ENCODE data around the gene CLDN4. TPM values are rescaled to one million over a fixed set of nuclear protein-coding genes. Genes with fewer than 3 reads are reported as not detected.

CLDN4 gene
- total and polyA plus RNA-seq, 4 donors: 0.37 to 2.0 (median 1.3) TPM

DNA sequence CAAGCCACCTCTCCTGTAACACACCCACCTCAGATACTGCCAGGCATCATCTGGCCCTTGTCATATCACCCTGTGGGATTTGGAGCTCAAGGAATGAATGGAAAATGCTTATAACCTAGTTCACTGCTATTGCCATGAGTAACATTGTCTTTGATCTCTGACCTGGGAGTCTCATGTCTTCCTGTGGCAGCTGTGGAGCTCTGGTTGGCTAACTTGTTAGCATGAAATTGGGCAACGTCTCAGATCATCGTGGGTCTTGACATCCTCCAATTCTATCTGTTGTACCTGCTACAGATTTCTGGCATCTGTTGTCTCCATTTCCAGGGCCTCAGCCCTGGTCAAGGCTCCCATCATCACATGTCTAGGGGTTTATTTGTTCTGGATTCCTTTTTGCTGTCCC is 28.0 kb downstream of the CLDN4 start:
- Histone ChIP-seq H3K4me1 (ENCODE audit: control insufficient read depth in 4 of 4, insufficient read depth in 4 of 4, low read length in 3 of 4) (peaks cover 0 to 8% (median 5%) of the 10 kb centered on the region in 4 donors), H3K9ac (ENCODE audit: low read depth in 1 of 2, low read length in 2 of 2) (no peak overlapping the region), H3K4me3 (ENCODE audit: low read depth in 1 of 3, low read length in 3 of 3) (no peak overlapping the region), H3K9me3 (ENCODE audit: control insufficient read depth in 4 of 4, low read length in 3 of 4) (no peaks in the 10 kb centered on the region), H3K36me3 (ENCODE audit: control insufficient read depth in 4 of 4, insufficient read depth in 3 of 4, low read depth in 1 of 4, low read length in 3 of 4) (no peaks in the 10 kb centered on the region), H3K27ac (ENCODE audit: low read depth in 1 of 2, low read length in 2 of 2) (no peak overlapping the region), H3K27me3 (ENCODE audit: control insufficient read depth in 4 of 4, insufficient read depth in 4 of 4, low read length in 3 of 4) (no peaks in the 10 kb centered on the region)
- WGBS: 72% methylated on average over 2 of the region's 2 CpGs
- no peak for DNase-seq (ENCODE audit: low spot score)
- no peak for TF ChIP-seq RAD21 (IDR thresholded peaks at IDR 0.05)
- TF ChIP-seq RXRA (IDR thresholded peaks at IDR 0.05): no peak

- H3K9me3 ChIP-seq (ENCODE audit: control insufficient read depth in 4 of 4, low read length in 3 of 4): no peaks in the 10 kb centered on the region
- no peaks in the 10 kb centered on the region for H3K27me3 ChIP-seq (ENCODE audit: control insufficient read depth in 4 of 4, insufficient read depth in 4 of 4, low read length in 3 of 4)
- no peak within 1 kb of the TSS for H3K4me3 ChIP-seq (ENCODE audit: low read depth in 1 of 3, low read length in 3 of 3)
- no peak for DNase-seq (ENCODE audit: low spot score)
- H3K36me3 ChIP-seq (ENCODE audit: control insufficient read depth in 4 of 4, insufficient read depth in 3 of 4, low read depth in 1 of 4, low read length in 3 of 4): no peaks in the 10 kb centered on the region
- TF ChIP-seq TAF1 (conservative IDR thresholded peaks at IDR 0.05) (no peak), RAD21 (IDR thresholded peaks at IDR 0.05) (no peak), NR2F2 (IDR thresholded peaks at IDR 0.05) (no peak), ZBTB33 (IDR thresholded peaks at IDR 0.05) (no peak), FOXA1 (IDR thresholded peaks at IDR 0.05) (no peak), GABPA (IDR thresholded peaks at IDR 0.05 in 1 of 2, conservative IDR thresholded peaks at IDR 0.05 in 1 of 2) (no peak), HNF4G (IDR thresholded peaks at IDR 0.05) (no peak)
- TF ChIP-seq, protein P1, sequence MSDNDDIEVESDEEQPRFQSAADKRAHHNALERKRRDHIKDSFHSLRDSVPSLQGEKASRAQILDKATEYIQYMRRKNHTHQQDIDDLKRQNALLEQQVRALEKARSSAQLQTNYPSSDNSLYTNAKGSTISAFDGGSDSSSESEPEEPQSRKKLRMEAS (IDR thresholded peaks at IDR 0.05): no peak
- WGBS: 95% methylated on average over 11 of the region's 11 CpGs
- no peak within 1 kb of the TSS for H3K9ac ChIP-seq (ENCODE audit: low read depth in 1 of 2, low read length in 2 of 2)
- H3K4me1 ChIP-seq (ENCODE audit: control insufficient read depth in 4 of 4, insufficient read depth in 4 of 4, low read length in 3 of 4): peaks cover 0 to 3% (median 2%) of the 10 kb centered on the region in 4 donors
- H3K27ac ChIP-seq (ENCODE audit: low read depth in 1 of 2, low read length in 2 of 2): no peak within 1 kb of the TSS
Measured at GRCh38 chr7:73860859-73861258, 30.1 kb downstream of the CLDN4 start, which contains the start of gene TMEM270. TSS of gene TMEM270 (plus strand) at chr7:73861159. CDS start at chr7:73861195, 36 bp downstream.

DNA sequence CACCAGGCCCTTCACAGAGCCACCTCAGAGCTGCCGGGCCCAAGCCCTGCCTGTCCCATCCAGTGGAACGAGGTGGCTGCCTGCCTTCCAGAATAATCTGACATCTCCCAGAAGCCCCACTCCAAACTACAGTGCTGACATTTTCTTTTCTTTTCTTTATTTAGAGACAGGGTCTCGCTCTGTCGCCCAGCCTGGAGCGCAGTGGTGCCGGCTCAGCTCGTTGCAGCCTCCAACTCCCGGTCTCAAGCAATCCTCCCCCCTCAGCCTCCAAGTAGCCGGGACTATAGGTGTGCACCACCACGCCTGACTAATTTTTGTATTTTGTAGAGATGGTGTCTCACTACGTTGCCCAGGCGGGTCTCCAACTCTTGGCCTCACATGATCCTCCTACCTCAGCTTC is 30.5 kb downstream of the CLDN4 start:
- Histone ChIP-seq H3K36me3 (ENCODE audit: control insufficient read depth in 4 of 4, insufficient read depth in 3 of 4, low read depth in 1 of 4, low read length in 3 of 4) (no peaks in the 10 kb centered on the region), H3K27ac (ENCODE audit: low read depth in 1 of 2, low read length in 2 of 2) (no peak overlapping the region), H3K4me3 (ENCODE audit: low read depth in 1 of 3, low read length in 3 of 3) (no peak overlapping the region), H3K9ac (ENCODE audit: low read depth in 1 of 2, low read length in 2 of 2) (no peak overlapping the region), H3K27me3 (ENCODE audit: control insufficient read depth in 4 of 4, insufficient read depth in 4 of 4, low read length in 3 of 4) (no peaks in the 10 kb centered on the region), H3K4me1 (ENCODE audit: control insufficient read depth in 4 of 4, insufficient read depth in 4 of 4, low read length in 3 of 4) (no peaks in the 10 kb centered on the region), H3K9me3 (ENCODE audit: control insufficient read depth in 4 of 4, low read length in 3 of 4) (no peaks in the 10 kb centered on the region)
- DNase-seq (ENCODE audit: low spot score): no peak
- TF ChIP-seq SP1 (IDR thresholded peaks at IDR 0.05) (no peak), GABPA (IDR thresholded peaks at IDR 0.05 in 1 of 2, conservative IDR thresholded peaks at IDR 0.05 in 1 of 2) (no peak), JUND (IDR thresholded peaks at IDR 0.05) (no peak), HNF4G (IDR thresholded peaks at IDR 0.05) (no peak)
- TF ChIP-seq, protein P2, sequence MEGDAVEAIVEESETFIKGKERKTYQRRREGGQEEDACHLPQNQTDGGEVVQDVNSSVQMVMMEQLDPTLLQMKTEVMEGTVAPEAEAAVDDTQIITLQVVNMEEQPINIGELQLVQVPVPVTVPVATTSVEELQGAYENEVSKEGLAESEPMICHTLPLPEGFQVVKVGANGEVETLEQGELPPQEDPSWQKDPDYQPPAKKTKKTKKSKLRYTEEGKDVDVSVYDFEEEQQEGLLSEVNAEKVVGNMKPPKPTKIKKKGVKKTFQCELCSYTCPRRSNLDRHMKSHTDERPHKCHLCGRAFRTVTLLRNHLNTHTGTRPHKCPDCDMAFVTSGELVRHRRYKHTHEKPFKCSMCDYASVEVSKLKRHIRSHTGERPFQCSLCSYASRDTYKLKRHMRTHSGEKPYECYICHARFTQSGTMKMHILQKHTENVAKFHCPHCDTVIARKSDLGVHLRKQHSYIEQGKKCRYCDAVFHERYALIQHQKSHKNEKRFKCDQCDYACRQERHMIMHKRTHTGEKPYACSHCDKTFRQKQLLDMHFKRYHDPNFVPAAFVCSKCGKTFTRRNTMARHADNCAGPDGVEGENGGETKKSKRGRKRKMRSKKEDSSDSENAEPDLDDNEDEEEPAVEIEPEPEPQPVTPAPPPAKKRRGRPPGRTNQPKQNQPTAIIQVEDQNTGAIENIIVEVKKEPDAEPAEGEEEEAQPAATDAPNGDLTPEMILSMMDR (IDR thresholded peaks at IDR 0.05; ENCODE audit: low read depth, low read length, missing input control): no peak
- TF ChIP-seq, protein P3, sequence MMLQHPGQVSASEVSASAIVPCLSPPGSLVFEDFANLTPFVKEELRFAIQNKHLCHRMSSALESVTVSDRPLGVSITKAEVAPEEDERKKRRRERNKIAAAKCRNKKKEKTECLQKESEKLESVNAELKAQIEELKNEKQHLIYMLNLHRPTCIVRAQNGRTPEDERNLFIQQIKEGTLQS (IDR thresholded peaks at IDR 0.05): no peak
- WGBS: 93% methylated on average over 12 of the region's 12 CpGs

Data from liver (tissue), 9 donors.